A549 (cell line): ENCODE measurements around the gene ARHGEF19. TPM values are rescaled to one million over a fixed set of nuclear protein-coding genes. Genes with fewer than 3 reads are reported as not detected.

ENCODE experiments used
- ATAC-seq, 2 experiments: fragments of 200-7000 bp in 1 of 2; fragments of >200 bp in 1 of 2; cut with Nextera tagmentation in 1 of 2; cut with Tn5 transposase in 1 of 2; 3 replicates each; pipeline versions ENCODE4 v1.8.0 to v1.9.1; 2018 to 2020; ENCODE audit warnings: mild to moderate bottlenecking in 1 of 2, moderate library complexity in 1 of 2
- CTCF ChIA-PET: fragments of 300-600 bp; sonication (Branson Sonifier 250); formaldehyde crosslinking; extraction: SDS; loops from one replicate; lab custom pipeline; 2021; ENCODE audit warnings: antibody characterized with exemption, inconsistent platforms; lab: Yijun Ruan, JAX
- POLR2A ChIA-PET: fragments of 350-600 bp; formaldehyde crosslinking; extraction: SDS; loops from one replicate; lab custom pipeline; 2021; ENCODE audit warnings: antibody characterized with exemption, inconsistent platforms; lab: Yijun Ruan, JAX
- DNase-seq, 2 experiments: peaks; one replicate each; pipeline versions ENCODE4 v3.0.0 to v3.0.0-alpha.2; 2011 to 2016; ENCODE audit warnings: low read depth in 1 of 2, low spot score in 1 of 2
- FAIRE-seq: peaks from 2 replicates; lab custom pipeline; 2011; peaks lifted over from hg19 to GRCh38; lab: Jason Lieb, UNC
- H3K27ac ChIP-seq, 2 experiments: fragments of >200 bp; sonication (Bioruptor Twin); formaldehyde crosslinking; 3 replicates each; pipeline ENCODE4 v1.5.1; 2016 to 2017
- H3K4me1 ChIP-seq: fragments of >200 bp; sonication (Bioruptor Twin); formaldehyde crosslinking; 3 replicates; pipeline ENCODE4 v1.6.1; 2016
- H3K4me2 ChIP-seq: fragments of >200 bp; sonication (Bioruptor Twin); formaldehyde crosslinking; 3 replicates; pipeline ENCODE4 v1.6.1; 2016
- H3K4me3 ChIP-seq: fragments of >200 bp; sonication (Bioruptor Twin); formaldehyde crosslinking; 3 replicates; pipeline ENCODE4 v1.5.1; 2016
- H3K9me3 ChIP-seq: fragments of >200 bp; sonication (Bioruptor Twin); formaldehyde crosslinking; 3 replicates; pipeline ENCODE4 v1.6.1; 2016
- CBX8 ChIP-seq: fragments of 200-600 bp; sonication (generic); IDR thresholded peaks from 2 replicates; pipeline ENCODE4 v1.6.1; 2016
- CEBPB ChIP-seq, 2 experiments: fragments of >200 bp in 1 of 2; sonication (Bioruptor Twin) in 1 of 2; formaldehyde crosslinking in 1 of 2; IDR thresholded peaks; 2 replicates each; pipeline ENCODE4 v1.6.1; 2012 to 2016
- CHD4 ChIP-seq: fragments of 200-600 bp; sonication (generic); IDR thresholded peaks from 2 replicates; pipeline ENCODE4 v1.6.1; 2016; ENCODE audit warnings: antibody characterized with exemption, mild to moderate bottlenecking, borderline replicate concordance
- EHF ChIP-seq: fragments of 250-450 bp; sonication (Bioruptor Pico); IDR thresholded peaks from 2 replicates; pipeline ENCODE4 v1.5.0; 2020; ENCODE audit warnings: mild to moderate bottlenecking
- FOSL2 ChIP-seq, 2 experiments: fragments of 450-650 bp in 1 of 2; fragments of >200 bp in 1 of 2; sonication (Bioruptor Twin) in 1 of 2; formaldehyde crosslinking; IDR thresholded peaks; 2 replicates each; pipeline versions ENCODE4 v1.5.0 to v1.6.1; 2016 to 2020; ENCODE audit warnings: mild to moderate bottlenecking in 1 of 2, moderate library complexity in 1 of 2
- GATA3 ChIP-seq: IDR thresholded peaks from 2 replicates; pipeline ENCODE4 v1.6.1; 2012; ENCODE audit warnings: borderline replicate concordance
- KDM1A ChIP-seq: fragments of 200-600 bp; sonication (generic); IDR thresholded peaks from 2 replicates; pipeline ENCODE4 v1.6.1; 2016; ENCODE audit warnings: low read depth, mild to moderate bottlenecking
- MYC ChIP-seq: IDR thresholded peaks from 2 replicates; pipeline ENCODE4 v1.6.1; 2012; ENCODE audit warnings: mild to moderate bottlenecking, inconsistent platforms, low read length, improper control_type of control experiment, borderline replicate concordance
- POLR2A ChIP-seq: IDR thresholded peaks from 2 replicates; pipeline ENCODE4 v1.6.1; 2012; ENCODE audit warnings: mild to moderate bottlenecking, low read length
- ZC3H11A ChIP-seq: fragments of 450-650 bp; IDR thresholded peaks from 2 replicates; pipeline ENCODE4 v1.6.1; 2014; ENCODE audit warnings: antibody characterized with exemption, mild to moderate bottlenecking
- WGBS: methylation state at CpG from one replicate; pipeline ENCODE4 v1.1.6; 2017; ENCODE audit errors: missing lambda C conversion rate; 5-methylcytosine and 5-hydroxymethylcytosine counted together
- polyA plus RNA-seq, 4 experiments: library from polyadenylated mRNA; depleted of rRNA in 3 of 4; stranded (reverse); fragments of >200 nt; fragmentation: RNase III in 1 of 4; extraction: RNeasy Plus Mini Kit Qiagen cat#74134 plus additional on column Dnase treatment in 1 of 4; gene quantifications; 2 replicates in 3 of 4; 3 replicates in 1 of 4; pipeline ENCODE4 v1.2.3, GENCODE V29; 2011 to 2017
- TF ChIP-seq, protein P1 (sequence below): IDR thresholded peaks from 2 replicates; pipeline ENCODE4 v1.6.1; 2012; ENCODE audit warnings: low read depth, borderline replicate concordance
- TF ChIP-seq, protein P2 (sequence below): fragments of 250-450 bp; sonication (Bioruptor Pico); IDR thresholded peaks from 2 replicates; pipeline ENCODE4 v1.5.0; 2021; ENCODE audit warnings: mild to moderate bottlenecking, moderate library complexity, borderline replicate concordance
- TF ChIP-seq, protein P3 (sequence below): fragments of 450-650 bp; IDR thresholded peaks from 2 replicates; pipeline ENCODE4 v1.6.1; 2014; ENCODE audit warnings: antibody characterized with exemption

ARHGEF19 gene
- polyA plus RNA-seq, 2 of the 4 experiments (the other 2 are of a cell fraction), result 6.1 to 9.2 TPM

DNA sequence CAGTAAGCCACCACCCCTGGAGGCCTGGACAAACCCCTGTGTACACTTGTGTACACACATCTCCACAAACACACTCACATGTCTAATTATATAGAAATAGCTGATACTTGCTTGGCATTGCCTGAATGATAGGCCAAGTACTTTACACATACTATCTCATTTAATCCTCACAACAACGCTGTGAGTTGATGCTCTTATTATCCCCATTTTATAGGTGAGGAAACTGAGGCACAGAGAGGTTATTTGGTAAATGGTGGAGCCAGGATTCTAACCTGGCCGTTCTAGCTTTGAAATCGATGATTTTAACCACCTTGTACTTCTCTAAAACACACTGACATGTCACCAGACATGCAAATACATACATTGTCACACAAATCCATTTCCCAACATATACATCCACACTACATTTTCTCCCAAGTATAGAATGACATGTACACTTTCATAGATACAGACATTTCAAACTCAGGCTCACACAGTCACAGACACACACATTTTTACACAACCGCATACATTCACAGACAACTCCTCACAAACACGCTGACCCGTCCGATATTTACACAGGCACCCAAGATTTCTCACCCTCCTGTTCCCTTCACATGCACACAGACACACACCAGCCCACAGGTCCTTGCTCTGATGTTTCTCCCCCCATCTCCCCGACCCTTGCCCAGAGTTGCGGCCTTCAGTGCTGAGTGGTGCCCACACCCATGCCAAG lies 3.2 kb downstream of the ARHGEF19 start:
- H3K9me3 ChIP-seq, result no peaks in the 10 kb centered on the region
- ATAC-seq (no peak), FAIRE-seq (no peak), DNase-seq (no peak)
- peak overlapping the region in 1 of 2 experiments; percentile 95; a peak in 2 of 6 replicates for H3K27ac ChIP-seq
- H3K4me2 ChIP-seq, result no peak overlapping the region
- H3K4me3 ChIP-seq, result no peak overlapping the region
- POLR2A ChIA-PET, result no interaction called here
- H3K4me1 ChIP-seq, result peaks cover 26% of the 10 kb centered on the region
- WGBS, result 89% methylated on average over 8 of the region's 9 CpGs
- CTCF ChIA-PET, result interaction anchor here (0.5 to 1.1 kb wide), 2 partner anchors 100 to 130 kb away, joined by 3 to 6 read pairs; no protein-coding TSS in a partner anchor
- TF ChIP-seq, protein P1, sequence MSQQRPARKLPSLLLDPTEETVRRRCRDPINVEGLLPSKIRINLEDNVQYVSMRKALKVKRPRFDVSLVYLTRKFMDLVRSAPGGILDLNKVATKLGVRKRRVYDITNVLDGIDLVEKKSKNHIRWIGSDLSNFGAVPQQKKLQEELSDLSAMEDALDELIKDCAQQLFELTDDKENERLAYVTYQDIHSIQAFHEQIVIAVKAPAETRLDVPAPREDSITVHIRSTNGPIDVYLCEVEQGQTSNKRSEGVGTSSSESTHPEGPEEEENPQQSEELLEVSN, result no peak

GRCh38 chr1:16208270-16208987 lies 4.0 kb downstream of the ARHGEF19 start:
- no CpG with 5 or more reads among the region's 13 CpGs for WGBS
- ChIA-PET POLR2A (no interaction called here), CTCF (interaction anchor here (0.5 to 2.2 kb wide), 5 partner anchors 37 to 155 kb away, joined by 3 to 9 read pairs (median 4); no protein-coding TSS in a partner anchor)
- TF ChIP-seq GATA3, result no peak
- TF ChIP-seq EHF (CRISPR knock-in tag), result no peak
- no peak for TF ChIP-seq FOSL2 (IDR thresholded peaks at IDR 0.05)
- peak; percentile 58 for TF ChIP-seq FOSL2 (CRISPR knock-in tag; IDR thresholded peaks at IDR 0.05)
- TF ChIP-seq CHD4, result no peak
- TF ChIP-seq, protein P2, sequence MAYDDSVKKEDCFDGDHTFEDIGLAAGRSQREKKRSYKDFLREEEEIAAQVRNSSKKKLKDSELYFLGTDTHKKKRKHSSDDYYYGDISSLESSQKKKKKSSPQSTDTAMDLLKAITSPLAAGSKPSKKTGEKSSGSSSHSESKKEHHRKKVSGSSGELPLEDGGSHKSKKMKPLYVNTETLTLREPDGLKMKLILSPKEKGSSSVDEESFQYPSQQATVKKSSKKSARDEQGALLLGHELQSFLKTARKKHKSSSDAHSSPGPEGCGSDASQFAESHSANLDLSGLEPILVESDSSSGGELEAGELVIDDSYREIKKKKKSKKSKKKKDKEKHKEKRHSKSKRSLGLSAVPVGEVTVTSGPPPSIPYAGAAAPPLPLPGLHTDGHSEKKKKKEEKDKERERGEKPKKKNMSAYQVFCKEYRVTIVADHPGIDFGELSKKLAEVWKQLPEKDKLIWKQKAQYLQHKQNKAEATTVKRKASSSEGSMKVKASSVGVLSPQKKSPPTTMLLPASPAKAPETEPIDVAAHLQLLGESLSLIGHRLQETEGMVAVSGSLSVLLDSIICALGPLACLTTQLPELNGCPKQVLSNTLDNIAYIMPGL, result no peak
- TF ChIP-seq POLR2A, result no peak
- TF ChIP-seq KDM1A, result no peak
- no peak for TF ChIP-seq CEBPB (IDR thresholded peaks at IDR 0.05)
- FAIRE-seq (no peak), ATAC-seq (peak in 1 of 2 experiments; percentile 15; a peak in 1 of 6 replicates), DNase-seq (peak in 1 of 2 experiments; percentile 14)
- Histone ChIP-seq H3K27ac (peak overlapping the region; percentile 50 to 95; a peak in 3 of 6 replicates), H3K4me2 (peak overlapping the region; percentile 21; the same call in 2 of the 3 replicates), H3K9me3 (no peaks in the 10 kb centered on the region), H3K4me3 (no peak overlapping the region), H3K4me1 (peaks cover 26% of the 10 kb centered on the region)

- Histone ChIP-seq H3K4me1 (peaks cover 26% of the 10 kb centered on the region), H3K4me3 (peak overlapping the region; percentile 51), H3K27ac (peak overlapping the region; percentile 84 to 95), H3K9me3 (no peaks in the 10 kb centered on the region), H3K4me2 (peak overlapping the region; percentile 89)
- CTCF ChIA-PET, result interaction anchor here (0.8 to 3.9 kb wide), 4 partner anchors 36 to 156 kb away, joined by 3 to 31 read pairs (median 6); no protein-coding TSS in a partner anchor
- ATAC-seq (no peak), FAIRE-seq (no peak), DNase-seq (no peak)
- 81% methylated on average over 31 of the region's 51 CpGs for WGBS
- POLR2A ChIA-PET, result interaction anchor here (0.6 to 2.3 kb wide), 6 partner anchors 10 to 207 kb away, joined by 3 to 29 read pairs (median 6); partner anchors contain the start of gene CPLANE2
- TF ChIP-seq MYC (no peak), CBX8 (no peak), ZC3H11A (no peak)
- TF ChIP-seq, protein P3, sequence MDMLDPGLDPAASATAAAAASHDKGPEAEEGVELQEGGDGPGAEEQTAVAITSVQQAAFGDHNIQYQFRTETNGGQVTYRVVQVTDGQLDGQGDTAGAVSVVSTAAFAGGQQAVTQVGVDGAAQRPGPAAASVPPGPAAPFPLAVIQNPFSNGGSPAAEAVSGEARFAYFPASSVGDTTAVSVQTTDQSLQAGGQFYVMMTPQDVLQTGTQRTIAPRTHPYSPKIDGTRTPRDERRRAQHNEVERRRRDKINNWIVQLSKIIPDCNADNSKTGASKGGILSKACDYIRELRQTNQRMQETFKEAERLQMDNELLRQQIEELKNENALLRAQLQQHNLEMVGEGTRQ, result no peak
Observed at GRCh38 chr1:16207318-16208269, 4.9 kb downstream of the ARHGEF19 start.
